Stomach (tissue), 9 donors: ENCODE results near the gene RPS6KA4. TPM values are rescaled to one million over a fixed set of nuclear protein-coding genes. Genes with fewer than 3 reads are reported as not detected.

Source experiments
- DNase-seq, 2 donors: peaks; one replicate each; pipeline versions ENCODE4 v3.0.0 to v3.0.0-alpha.2; 2013 to 2019
- H3K27ac ChIP-seq, 5 donors: fragments of 200-600 bp in 4 of 5; sonication (generic) in 4 of 5; one replicate each; pipeline ENCODE4 v1.5.1; 2013 to 2019; ENCODE audit warnings: mild to moderate bottlenecking in 1 of 5, moderate library complexity in 1 of 5
- H3K27me3 ChIP-seq, 3 donors: fragments of 200-600 bp; sonication (generic); one replicate each; pipeline ENCODE4 v1.5.1; 2017 to 2019; ENCODE audit warnings: mixed run types in 1 of 3
- H3K36me3 ChIP-seq, 4 donors: fragments of 200-600 bp; sonication (generic); 1 replicate in 3 of 4; 2 replicates in 1 of 4; pipeline ENCODE4 v1.5.1; 2016 to 2019
- H3K4me1 ChIP-seq, 4 donors: fragments of 200-600 bp; sonication (generic); one replicate each; pipeline ENCODE4 v1.5.1; 2016 to 2019
- H3K4me3 ChIP-seq, 4 donors: fragments of 200-600 bp; sonication (generic) in 3 of 4; one replicate each; pipeline ENCODE4 v1.5.1; 2016 to 2019; ENCODE audit warnings: mild to moderate bottlenecking in 1 of 4
- H3K9me3 ChIP-seq, 4 donors: fragments of 200-600 bp; sonication (generic); one replicate each; pipeline ENCODE4 v1.5.1; 2016 to 2019
- CTCF ChIP-seq, 7 experiments: fragments of 450-650 bp in 4 of 7; fragments of 200-600 bp in 3 of 7; sonication (generic) in 3 of 7; IDR thresholded peaks; one replicate each; pipeline ENCODE4 v1.5.1; 2016 to 2019; ENCODE audit warnings: antibody characterized with exemption in 7 of 7, control low read depth in 2 of 7, mild to moderate bottlenecking in 1 of 7
- EP300 ChIP-seq: sonication (generic); formaldehyde crosslinking; IDR thresholded peaks from one replicate; pipeline ENCODE4 v1.6.1; 2017; ENCODE audit warnings: antibody characterized with exemption
- POLR2A ChIP-seq, 4 donors: fragments of 450-650 bp; IDR thresholded peaks; one replicate each; pipeline ENCODE4 v1.6.1; 2016; ENCODE audit warnings: antibody characterized with exemption in 4 of 4, control low read depth in 2 of 4, mild to moderate bottlenecking in 1 of 4, moderate library complexity in 1 of 4
- POLR2AphosphoS5 ChIP-seq, 3 donors: sonication (generic); formaldehyde crosslinking; IDR thresholded peaks; one replicate each; pipeline ENCODE4 v1.6.1; 2016; ENCODE audit warnings: antibody characterized with exemption in 3 of 3
- WGBS, 5 donors: extraction: QIAGEN DNeasy Blood & Tissue Kit in 3 of 5; methylation state at CpG; one replicate each; pipeline versions ENCODE4 v1.1.5 to v1.1.7; 2013 to 2018; 5-methylcytosine and 5-hydroxymethylcytosine counted together
- intact Hi-C: fragments of 100-400 bp; cut with DNase I; formaldehyde crosslinking; loops from one replicate; pipeline ENCODE4 v1.15.1; 2023; ENCODE audit warnings: low total_unique reads
- polyA plus RNA-seq, 3 donors: library from polyadenylated mRNA; stranded (reverse); fragments of 200-250 nt; gene quantifications; one replicate each; pipeline ENCODE4 v1.2.3, GENCODE V29; 2013
- total RNA-seq, 5 donors: library from RNA; depleted of rRNA; stranded (reverse); fragments of >200 nt; gene quantifications; one replicate each; pipeline versions ENCODE4 v1.1.0 to v1.2.3, GENCODE V29; 2014 to 2016
- donor health status: healthy with polysubstance abuse.
- donor health status: Bipolar disorder and iron deficiency.
- donor health status: healthy.

RPS6KA4 gene
- total and polyA plus RNA-seq, 8 donors: 15.4 to 103 (median 29.6) TPM

GRCh38 chr11:64401775-64402174, 42.8 kb downstream of the RPS6KA4 start:
- WGBS, 5 donors: 85 to 92% (median 91%) methylated on average over 7 of the region's 7 CpGs
- Histone ChIP-seq H3K4me1 (peaks cover 0 to 19% (median 13%) of the 10 kb centered on the region in 4 donors), H3K4me3 (no peak overlapping the region), H3K27ac (no peak overlapping the region), H3K36me3 (no peaks in the 10 kb centered on the region), H3K27me3 (peaks cover 0 to 13% (median 0%) of the 10 kb centered on the region in 3 donors), H3K9me3 (no peaks in the 10 kb centered on the region)
- TF ChIP-seq POLR2A (IDR thresholded peaks at IDR 0.05) (no peak), EP300 (no peak), CTCF (IDR thresholded peaks at IDR 0.05) (no peak), POLR2AphosphoS5 (IDR thresholded peaks at IDR 0.05) (no peak)
- DNase-seq: no peak
- intact Hi-C loops: no loop called here

- Histone ChIP-seq H3K4me1 (peaks cover 0 to 19% (median 14%) of the 10 kb centered on the region in 4 donors), H3K27ac (no peak overlapping the region), H3K4me3 (no peak overlapping the region), H3K9me3 (no peaks in the 10 kb centered on the region), H3K36me3 (no peaks in the 10 kb centered on the region), H3K27me3 (peaks cover 0 to 10% (median 0%) of the 10 kb centered on the region in 3 donors)
- TF ChIP-seq POLR2AphosphoS5 (IDR thresholded peaks at IDR 0.05) (no peak), EP300 (no peak), POLR2A (IDR thresholded peaks at IDR 0.05) (no peak), CTCF (IDR thresholded peaks at IDR 0.05) (no peak)
- 75 to 82% (median 81%) methylated on average over 5 of the region's 5 CpGs for WGBS, 5 donors
- no peak for DNase-seq
- intact Hi-C loops: no loop called here
Observed at GRCh38 chr11:64403106-64403505, 44.1 kb downstream of the RPS6KA4 start.

DNA sequence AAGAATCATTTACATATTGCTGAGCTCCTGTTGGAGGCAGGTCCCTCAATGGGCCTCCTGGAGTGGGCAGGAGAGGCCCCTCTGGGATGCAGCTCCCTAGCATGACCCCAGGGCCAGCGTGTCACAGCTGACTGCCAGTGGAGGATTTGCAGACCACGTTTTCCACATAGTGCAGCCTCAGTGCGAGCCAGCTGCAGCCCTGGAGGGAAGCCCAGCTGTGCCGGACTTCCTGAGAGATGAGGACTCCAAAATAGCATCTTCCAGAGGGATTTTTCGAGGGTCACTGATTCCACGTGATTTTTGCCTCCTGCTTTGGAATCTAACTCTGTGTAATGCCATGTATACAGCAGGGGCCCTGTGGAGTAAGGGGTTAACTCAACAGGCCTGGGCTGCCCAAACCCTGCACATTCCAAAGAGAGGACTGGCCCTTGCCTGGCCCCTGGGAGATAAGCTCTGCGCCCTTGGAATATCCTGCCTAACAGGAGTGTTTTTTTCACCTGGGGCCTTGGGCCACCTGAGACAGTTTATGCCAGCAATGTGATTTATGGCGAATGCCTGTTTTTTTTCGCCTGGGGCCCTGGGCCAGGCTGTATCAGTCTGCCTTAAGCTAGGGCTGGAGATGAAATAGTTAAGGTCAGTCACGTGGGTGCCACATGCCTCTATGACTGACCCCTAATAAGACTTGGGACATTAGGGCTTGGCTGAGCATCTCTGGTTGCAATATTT, 47.4 kb downstream of the RPS6KA4 start:
- peak in 1 of 2 donors; percentile 85 for DNase-seq
- Histone ChIP-seq H3K4me3 (no peak overlapping the region), H3K36me3 (no peaks in the 10 kb centered on the region), H3K4me1 (peaks cover 0 to 34% (median 10%) of the 10 kb centered on the region in 4 donors), H3K27ac (peak overlapping the region in 2 of 5 donors; percentile 5 to 11), H3K9me3 (no peaks in the 10 kb centered on the region), H3K27me3 (peaks cover 0 to 16% (median 0%) of the 10 kb centered on the region in 3 donors)
- no peak for TF ChIP-seq EP300
- no peak for TF ChIP-seq POLR2A (IDR thresholded peaks at IDR 0.05)
- no peak for TF ChIP-seq POLR2AphosphoS5 (IDR thresholded peaks at IDR 0.05)
- no peak for TF ChIP-seq CTCF (IDR thresholded peaks at IDR 0.05)
- WGBS, 5 donors: 34 to 48% (median 37%) methylated on average over 4 to 10 of the region's 10 CpGs
- intact Hi-C loops: no loop called here

GRCh38 chr11:64407221-64407620, 48.3 kb downstream of the RPS6KA4 start:
- intact Hi-C loops: no loop called here
- 83 to 91% (median 86%) methylated on average over 11 of the region's 11 CpGs for WGBS, 5 donors
- Histone ChIP-seq H3K9me3 (no peaks in the 10 kb centered on the region), H3K4me3 (no peak overlapping the region), H3K36me3 (no peaks in the 10 kb centered on the region), H3K4me1 (peaks cover 0 to 34% (median 10%) of the 10 kb centered on the region in 4 donors), H3K27ac (no peak overlapping the region), H3K27me3 (peaks cover 0 to 10% (median 0%) of the 10 kb centered on the region in 3 donors)
- no peak for TF ChIP-seq POLR2AphosphoS5 (IDR thresholded peaks at IDR 0.05)
- no peak for DNase-seq

GRCh38 chr11:64407630-64408029, 48.7 kb downstream of the RPS6KA4 start:
- TF ChIP-seq CTCF (IDR thresholded peaks at IDR 0.05) (no peak), POLR2AphosphoS5 (IDR thresholded peaks at IDR 0.05) (no peak), EP300 (no peak), POLR2A (IDR thresholded peaks at IDR 0.05) (no peak)
- Histone ChIP-seq H3K4me1 (peaks cover 0 to 34% (median 10%) of the 10 kb centered on the region in 4 donors), H3K27me3 (peaks cover 0 to 10% (median 0%) of the 10 kb centered on the region in 3 donors), H3K4me3 (no peak overlapping the region), H3K27ac (no peak overlapping the region), H3K36me3 (no peaks in the 10 kb centered on the region), H3K9me3 (no peaks in the 10 kb centered on the region)
- no peak for DNase-seq
- 94 to 100% (median 97%) methylated on average over 2 of the region's 2 CpGs for WGBS, 5 donors
- intact Hi-C loops: no loop called here
